Mesendoderm (in vitro differentiated cells): ENCODE data around the gene DOK5.

Source experiments
- DNase-seq: peaks from one replicate; pipeline ENCODE4 v3.0.0; 2013
- H2AK5ac ChIP-seq: 2 replicates; pipeline ENCODE4 v1.6.1; 2013; ENCODE audit warnings: low read length, inconsistent platforms
- H2BK120ac ChIP-seq: 2 replicates; pipeline ENCODE4 v1.6.1; 2013; ENCODE audit warnings: low read depth, mild to moderate bottlenecking, low read length, moderate library complexity, mixed read lengths
- H2BK15ac ChIP-seq: replicated peaks from 2 replicates; pipeline ENCODE4 v1.6.1; 2013; ENCODE audit warnings: low read depth, mild to moderate bottlenecking, moderate library complexity
- H2BK5ac ChIP-seq: 2 replicates; pipeline ENCODE4 v1.6.1; 2013; ENCODE audit warnings: low read length, inconsistent platforms
- H3K18ac ChIP-seq: 2 replicates; pipeline ENCODE4 v1.6.1; 2013; ENCODE audit warnings: mild to moderate bottlenecking, low read length, mixed read lengths
- H3K23ac ChIP-seq: one replicate; pipeline ENCODE4 v1.6.1; 2013; ENCODE audit warnings: low read length
- H3K27ac ChIP-seq: 2 replicates; pipeline ENCODE4 v1.5.1; 2013; ENCODE audit warnings: low read depth, mild to moderate bottlenecking, inconsistent platforms, low read length, moderate library complexity
- H3K27me3 ChIP-seq: 2 replicates; pipeline ENCODE4 v1.6.1; 2013; ENCODE audit warnings: low read length, control low read depth, mild to moderate bottlenecking, inconsistent platforms; ENCODE audit not compliant: insufficient read depth, poor library complexity
- H3K36me3 ChIP-seq: 2 replicates; pipeline ENCODE4 v1.6.1; 2013; ENCODE audit warnings: low read length, inconsistent platforms; ENCODE audit not compliant: control insufficient read depth, insufficient read depth
- H3K4ac ChIP-seq: one replicate; pipeline ENCODE4 v1.6.1; 2013; ENCODE audit warnings: low read depth, mild to moderate bottlenecking, low read length, moderate library complexity
- H3K4me1 ChIP-seq: 2 replicates; pipeline ENCODE4 v1.6.1; 2013; ENCODE audit warnings: low read depth, low read length, inconsistent platforms; ENCODE audit not compliant: control insufficient read depth
- H3K4me2 ChIP-seq: 2 replicates; pipeline ENCODE4 v1.6.1; 2013; ENCODE audit warnings: low read length
- H3K4me3 ChIP-seq: 2 replicates; pipeline ENCODE4 v1.5.1; 2013; ENCODE audit warnings: mild to moderate bottlenecking, low read length
- H3K56ac ChIP-seq: one replicate; pipeline ENCODE4 v1.6.1; 2013; ENCODE audit warnings: low read length
- H3K79me1 ChIP-seq: 2 replicates; pipeline ENCODE4 v1.6.1; 2013; ENCODE audit warnings: low read length, inconsistent platforms
- H3K79me2 ChIP-seq: 2 replicates; pipeline ENCODE4 v1.6.1; 2013; ENCODE audit warnings: mild to moderate bottlenecking, low read length; ENCODE audit not compliant: control insufficient read depth, insufficient read depth
- H3K9ac ChIP-seq: 2 replicates; pipeline ENCODE4 v1.6.1; 2013; ENCODE audit warnings: low read length, inconsistent platforms
- H4K5ac ChIP-seq: one replicate; pipeline ENCODE4 v1.6.1; 2013; ENCODE audit warnings: low read length
- H4K8ac ChIP-seq: one replicate; pipeline ENCODE4 v1.6.1; 2013; ENCODE audit warnings: low read depth, mild to moderate bottlenecking, control low read depth, low read length, moderate library complexity
- WGBS: extraction: QIAGEN DNeasy Blood & Tissue Kit; methylation state at CpG from one replicate; pipeline ENCODE4 v1.1.7; 2013; ENCODE audit warnings: low lambda C conversion rate, missing lambda C conversion rate; ENCODE audit not compliant: insufficient coverage; ENCODE audit errors: extremely low coverage; 5-methylcytosine and 5-hydroxymethylcytosine counted together

Gene DOK5

GRCh38 chr20:54470697-54471096 lies 4.7 kb upstream of the DOK5 start:
- no peak overlapping the region for H2BK120ac ChIP-seq
- H2BK15ac ChIP-seq, result no peak overlapping the region
- no peak overlapping the region for H3K4me2 ChIP-seq
- H3K56ac ChIP-seq, result no peak overlapping the region
- no peak overlapping the region for H3K4ac ChIP-seq
- no peaks in the 10 kb centered on the region for H3K79me1 ChIP-seq
- H3K4me1 ChIP-seq, result no peaks in the 10 kb centered on the region
- DNase-seq, result no peak
- no peak overlapping the region for H3K4me3 ChIP-seq
- H2BK5ac ChIP-seq, result no peak overlapping the region
- no peak overlapping the region for H4K5ac ChIP-seq
- no peaks in the 10 kb centered on the region for H3K79me2 ChIP-seq
- no peak overlapping the region for H4K8ac ChIP-seq
- no peak overlapping the region for H2AK5ac ChIP-seq
- WGBS, result no CpG with 5 or more reads among the region's 15 CpGs
- no peak overlapping the region for H3K23ac ChIP-seq
- no peak overlapping the region for H3K18ac ChIP-seq
- H3K36me3 ChIP-seq, result no peaks in the 10 kb centered on the region
- H3K9ac ChIP-seq, result no peak overlapping the region
- no peak overlapping the region for H3K27ac ChIP-seq
- no peaks in the 10 kb centered on the region for H3K27me3 ChIP-seq

GRCh38 chr20:54472607-54473006 lies 2.8 kb upstream of the DOK5 start:
- H2BK120ac ChIP-seq, result no peak overlapping the region
- H3K18ac ChIP-seq, result no peak overlapping the region
- no peaks in the 10 kb centered on the region for H3K36me3 ChIP-seq
- no peaks in the 10 kb centered on the region for H3K79me1 ChIP-seq
- no peak overlapping the region for H3K4ac ChIP-seq
- no peak overlapping the region for H3K23ac ChIP-seq
- H2BK5ac ChIP-seq, result no peak overlapping the region
- H4K5ac ChIP-seq, result no peak overlapping the region
- no peak overlapping the region for H2AK5ac ChIP-seq
- H3K9ac ChIP-seq, result no peak overlapping the region
- H3K4me1 ChIP-seq, result no peaks in the 10 kb centered on the region
- DNase-seq, result no peak
- H3K27me3 ChIP-seq, result no peaks in the 10 kb centered on the region
- H3K4me3 ChIP-seq, result no peak overlapping the region
- H3K27ac ChIP-seq, result no peak overlapping the region
- H3K4me2 ChIP-seq, result no peak overlapping the region
- WGBS, result no CpG with 5 or more reads among the region's 5 CpGs
- no peak overlapping the region for H3K56ac ChIP-seq
- H3K79me2 ChIP-seq, result no peaks in the 10 kb centered on the region
- H2BK15ac ChIP-seq, result no peak overlapping the region
- no peak overlapping the region for H4K8ac ChIP-seq

- no peak overlapping the region for H3K18ac ChIP-seq
- H3K4me2 ChIP-seq, result no peak overlapping the region
- H2BK15ac ChIP-seq, result no peak overlapping the region
- no peak overlapping the region for H2BK120ac ChIP-seq
- H3K4me1 ChIP-seq, result no peaks in the 10 kb centered on the region
- no peaks in the 10 kb centered on the region for H3K36me3 ChIP-seq
- WGBS, result no CpG with 5 or more reads among the region's 7 CpGs
- no peak overlapping the region for H4K5ac ChIP-seq
- H4K8ac ChIP-seq, result no peak overlapping the region
- no peak overlapping the region for H3K56ac ChIP-seq
- H3K79me2 ChIP-seq, result no peaks in the 10 kb centered on the region
- no peak for DNase-seq
- H2BK5ac ChIP-seq, result no peak overlapping the region
- H3K23ac ChIP-seq, result no peak overlapping the region
- no peak overlapping the region for H3K9ac ChIP-seq
- no peak overlapping the region for H3K4me3 ChIP-seq
- no peaks in the 10 kb centered on the region for H3K79me1 ChIP-seq
- H3K4ac ChIP-seq, result no peak overlapping the region
- H3K27ac ChIP-seq, result no peak overlapping the region
- H2AK5ac ChIP-seq, result no peak overlapping the region
- H3K27me3 ChIP-seq, result no peaks in the 10 kb centered on the region
Observed at GRCh38 chr20:54473340-54473739, 2.1 kb upstream of the DOK5 start.

GRCh38 chr20:54474046-54474445 lies 1.3 kb upstream of the DOK5 start:
- H3K56ac ChIP-seq, result no peak overlapping the region
- H3K4me2 ChIP-seq, result no peak overlapping the region
- no peak overlapping the region for H3K4ac ChIP-seq
- H3K23ac ChIP-seq, result no peak overlapping the region
- no peak overlapping the region for H2AK5ac ChIP-seq
- H2BK15ac ChIP-seq, result no peak overlapping the region
- H3K27me3 ChIP-seq, result no peaks in the 10 kb centered on the region
- no peak overlapping the region for H4K5ac ChIP-seq
- H3K4me1 ChIP-seq, result no peaks in the 10 kb centered on the region
- no peak overlapping the region for H2BK5ac ChIP-seq
- no peak overlapping the region for H2BK120ac ChIP-seq
- no peak overlapping the region for H3K27ac ChIP-seq
- H3K4me3 ChIP-seq, result no peak overlapping the region
- no peaks in the 10 kb centered on the region for H3K79me1 ChIP-seq
- DNase-seq, result no peak
- H3K36me3 ChIP-seq, result no peaks in the 10 kb centered on the region
- WGBS, result no CpG with 5 or more reads among the region's 3 CpGs
- H3K79me2 ChIP-seq, result no peaks in the 10 kb centered on the region
- H3K18ac ChIP-seq, result no peak overlapping the region
- H4K8ac ChIP-seq, result no peak overlapping the region
- H3K9ac ChIP-seq, result no peak overlapping the region

GRCh38 chr20:54474866-54475265 lies 527 bp upstream of the DOK5 start:
- H3K27ac ChIP-seq, result no peak overlapping the region
- DNase-seq, result peak; percentile 37
- H2AK5ac ChIP-seq, result no peak overlapping the region
- no peak overlapping the region for H4K8ac ChIP-seq
- no peaks in the 10 kb centered on the region for H3K36me3 ChIP-seq
- H3K18ac ChIP-seq, result peak overlapping the region; percentile 77
- no CpG with 5 or more reads among the region's 10 CpGs for WGBS
- peak overlapping the region; percentile 39 for H3K9ac ChIP-seq
- no peaks in the 10 kb centered on the region for H3K27me3 ChIP-seq
- H2BK5ac ChIP-seq, result no peak overlapping the region
- H3K4me1 ChIP-seq, result peaks cover 1% of the 10 kb centered on the region
- H3K23ac ChIP-seq, result no peak overlapping the region
- no peak overlapping the region for H2BK120ac ChIP-seq
- H3K4me2 ChIP-seq, result peak overlapping the region; percentile 63
- H3K4me3 ChIP-seq, result peak overlapping the region; percentile 35
- peak overlapping the region; percentile 59 for H3K56ac ChIP-seq
- H4K5ac ChIP-seq, result no peak overlapping the region
- no peaks in the 10 kb centered on the region for H3K79me1 ChIP-seq
- no peak overlapping the region for H2BK15ac ChIP-seq
- H3K4ac ChIP-seq, result no peak overlapping the region
- H3K79me2 ChIP-seq, result no peaks in the 10 kb centered on the region

GRCh38 chr20:54476169-54477009 lies 996 bp downstream of the DOK5 start:
- no peak overlapping the region for H4K5ac ChIP-seq
- no peaks in the 10 kb centered on the region for H3K36me3 ChIP-seq
- peak overlapping the region; percentile 39 for H3K9ac ChIP-seq
- no peak overlapping the region for H3K27ac ChIP-seq
- peak; percentile 49 for DNase-seq
- H3K79me1 ChIP-seq, result no peaks in the 10 kb centered on the region
- no peak overlapping the region for H3K4ac ChIP-seq
- no peak overlapping the region for H2BK5ac ChIP-seq
- no peak overlapping the region for H2BK120ac ChIP-seq
- H2BK15ac ChIP-seq, result no peak overlapping the region
- H3K4me2 ChIP-seq, result peak overlapping the region; percentile 89
- H3K79me2 ChIP-seq, result no peaks in the 10 kb centered on the region
- peak overlapping the region; percentile 59 for H3K56ac ChIP-seq
- H3K23ac ChIP-seq, result no peak overlapping the region
- peaks cover 2% of the 10 kb centered on the region for H3K4me1 ChIP-seq
- H2AK5ac ChIP-seq, result no peak overlapping the region
- peak overlapping the region; percentile 65 for H3K4me3 ChIP-seq
- no peak overlapping the region for H4K8ac ChIP-seq
- H3K27me3 ChIP-seq, result no peaks in the 10 kb centered on the region
- no CpG with 5 or more reads among the region's 32 CpGs for WGBS
- no peak overlapping the region for H3K18ac ChIP-seq
